ENCODE data around the gene DEPP1.

DEPP1 gene

DNA sequence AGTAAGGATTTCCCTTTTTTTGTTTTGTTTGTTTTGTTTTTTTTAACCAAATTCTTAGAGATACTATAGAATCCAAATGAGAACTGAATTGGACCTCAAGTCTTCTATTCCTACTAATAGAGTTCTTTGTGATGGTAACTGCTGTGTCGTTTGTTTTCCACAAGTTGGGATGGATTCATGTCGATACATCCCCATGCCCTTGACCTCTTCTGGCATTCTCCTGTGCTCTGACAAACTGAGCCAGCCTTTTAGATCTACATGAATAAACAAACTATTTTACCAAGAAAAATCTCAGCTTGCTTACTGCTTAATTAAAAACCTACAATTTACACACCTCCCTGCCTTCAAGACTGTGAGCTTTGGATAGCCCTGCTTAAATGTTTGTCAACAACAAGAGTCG is 26.1 kb upstream of the DEPP1 start:
- TF ChIP-seq, protein P1, sequence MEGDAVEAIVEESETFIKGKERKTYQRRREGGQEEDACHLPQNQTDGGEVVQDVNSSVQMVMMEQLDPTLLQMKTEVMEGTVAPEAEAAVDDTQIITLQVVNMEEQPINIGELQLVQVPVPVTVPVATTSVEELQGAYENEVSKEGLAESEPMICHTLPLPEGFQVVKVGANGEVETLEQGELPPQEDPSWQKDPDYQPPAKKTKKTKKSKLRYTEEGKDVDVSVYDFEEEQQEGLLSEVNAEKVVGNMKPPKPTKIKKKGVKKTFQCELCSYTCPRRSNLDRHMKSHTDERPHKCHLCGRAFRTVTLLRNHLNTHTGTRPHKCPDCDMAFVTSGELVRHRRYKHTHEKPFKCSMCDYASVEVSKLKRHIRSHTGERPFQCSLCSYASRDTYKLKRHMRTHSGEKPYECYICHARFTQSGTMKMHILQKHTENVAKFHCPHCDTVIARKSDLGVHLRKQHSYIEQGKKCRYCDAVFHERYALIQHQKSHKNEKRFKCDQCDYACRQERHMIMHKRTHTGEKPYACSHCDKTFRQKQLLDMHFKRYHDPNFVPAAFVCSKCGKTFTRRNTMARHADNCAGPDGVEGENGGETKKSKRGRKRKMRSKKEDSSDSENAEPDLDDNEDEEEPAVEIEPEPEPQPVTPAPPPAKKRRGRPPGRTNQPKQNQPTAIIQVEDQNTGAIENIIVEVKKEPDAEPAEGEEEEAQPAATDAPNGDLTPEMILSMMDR (IDR thresholded peaks at IDR 0.05; ENCODE audit: low read depth, low read length) = no peak
- H3K4me3 ChIP-seq (ENCODE audit: low read depth, low read length) = no peak overlapping the region

DNA sequence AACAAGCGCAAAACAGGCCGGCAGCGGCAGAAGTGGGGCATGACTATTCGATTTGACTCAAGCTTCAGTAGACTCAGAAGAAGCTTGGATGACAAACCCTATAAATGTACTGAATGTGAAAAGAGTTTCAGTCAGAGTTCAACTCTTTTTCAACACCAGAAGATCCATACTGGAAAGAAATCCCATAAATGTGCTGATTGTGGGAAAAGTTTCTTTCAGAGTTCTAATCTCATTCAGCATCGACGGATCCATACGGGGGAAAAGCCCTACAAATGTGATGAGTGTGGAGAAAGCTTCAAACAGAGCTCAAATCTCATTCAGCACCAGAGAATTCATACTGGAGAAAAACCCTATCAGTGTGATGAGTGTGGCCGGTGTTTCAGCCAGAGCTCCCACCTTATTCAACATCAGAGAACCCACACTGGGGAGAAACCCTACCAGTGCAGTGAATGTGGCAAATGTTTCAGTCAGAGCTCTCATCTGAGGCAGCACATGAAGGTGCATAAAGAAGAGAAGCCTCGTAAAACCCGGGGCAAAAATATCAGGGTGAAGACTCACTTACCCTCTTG is 24.9 kb upstream of the DEPP1 start:
- TF ChIP-seq, protein P1 (IDR thresholded peaks at IDR 0.05; ENCODE audit: low read depth, low read length) = no peak
- H3K4me3 ChIP-seq (ENCODE audit: low read depth, low read length) = no peak overlapping the region

DNA sequence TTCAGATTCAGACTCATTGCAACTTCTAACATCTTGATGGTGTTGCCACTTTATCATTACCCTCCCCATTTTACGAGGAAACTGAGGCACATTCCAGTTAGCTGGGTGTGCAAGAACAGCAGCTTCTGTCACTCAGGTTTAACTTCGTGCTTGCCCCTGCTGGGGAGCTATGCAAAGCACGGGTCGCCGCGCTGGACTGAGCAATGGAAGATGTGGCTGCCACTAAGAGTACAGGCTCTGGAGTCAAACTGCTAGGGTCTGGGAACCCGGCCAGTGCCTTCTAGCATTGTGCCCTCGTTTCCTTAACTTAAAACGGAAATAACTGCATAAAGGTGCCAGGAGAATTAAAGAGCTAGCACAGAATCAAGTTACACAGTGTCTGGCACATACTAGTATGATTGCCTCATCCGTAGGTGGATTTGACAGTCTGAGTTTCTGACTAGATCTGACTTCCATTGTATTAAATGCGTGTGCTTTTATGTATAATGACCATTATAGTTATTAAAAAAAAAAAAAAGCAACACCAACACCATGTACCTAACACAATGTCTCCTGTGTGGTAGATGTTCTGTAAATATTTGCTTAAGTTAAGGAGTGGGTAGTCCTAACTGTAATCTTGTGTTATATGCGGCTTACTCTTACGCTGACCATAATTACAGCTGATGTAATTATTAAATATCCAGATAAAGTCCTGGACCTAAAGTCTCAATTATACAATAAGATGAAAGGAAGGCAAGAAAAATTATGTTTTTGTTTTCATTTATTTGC is 23.0 kb upstream of the DEPP1 start:
- H3K4me3 ChIP-seq (ENCODE audit: low read depth, low read length) = peak overlapping the region; percentile 67
- TF ChIP-seq, protein P1 (IDR thresholded peaks at IDR 0.05; ENCODE audit: low read depth, low read length) = 0 out of 2 replicates have a peak, but pooled peaks have one; percentile 27

DNA sequence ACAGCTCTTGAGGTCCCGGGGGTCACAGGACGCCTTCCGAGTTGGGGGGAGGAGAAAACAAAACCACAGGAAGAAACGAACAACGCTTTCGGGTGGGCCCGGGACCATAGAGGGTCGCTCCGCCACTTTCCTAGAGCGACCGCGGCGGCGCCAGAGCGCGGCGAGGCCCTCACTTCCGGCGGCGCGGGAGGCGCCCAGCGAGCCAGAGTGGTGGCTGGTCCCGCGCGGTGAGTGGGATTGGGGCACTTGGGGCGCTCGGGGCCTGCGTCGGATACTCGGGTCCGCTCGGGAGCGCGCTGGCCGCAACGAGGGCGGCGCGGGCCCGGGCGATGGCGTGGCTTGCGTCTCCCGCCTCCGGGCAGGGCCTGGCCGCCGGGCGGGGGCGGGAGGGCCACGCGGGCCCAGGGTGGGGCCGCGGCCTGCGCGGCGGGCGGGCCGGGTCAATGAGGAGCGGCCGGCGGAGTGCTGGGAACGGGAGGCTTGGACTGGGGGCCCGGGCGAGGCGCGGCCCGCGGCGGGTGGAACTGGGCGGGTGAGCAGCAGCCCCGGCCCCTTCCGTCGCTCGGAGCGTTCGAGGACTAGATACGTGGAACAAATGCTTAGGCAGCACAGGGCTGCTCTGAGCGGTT is 22.3 kb upstream of the DEPP1 start, which contains the start of gene ZNF22:
Gene ZNF22 (plus strand): TSS at position 172 of the 629 bp plus-strand sequence. CDS start 2,446 bp downstream, outside the sequence.
- TF ChIP-seq, protein P1 (IDR thresholded peaks at IDR 0.05; ENCODE audit: low read depth, low read length) = no peak
- H3K4me3 ChIP-seq (ENCODE audit: low read depth, low read length) = peak within 1 kb of the TSS; percentile 67

DNA sequence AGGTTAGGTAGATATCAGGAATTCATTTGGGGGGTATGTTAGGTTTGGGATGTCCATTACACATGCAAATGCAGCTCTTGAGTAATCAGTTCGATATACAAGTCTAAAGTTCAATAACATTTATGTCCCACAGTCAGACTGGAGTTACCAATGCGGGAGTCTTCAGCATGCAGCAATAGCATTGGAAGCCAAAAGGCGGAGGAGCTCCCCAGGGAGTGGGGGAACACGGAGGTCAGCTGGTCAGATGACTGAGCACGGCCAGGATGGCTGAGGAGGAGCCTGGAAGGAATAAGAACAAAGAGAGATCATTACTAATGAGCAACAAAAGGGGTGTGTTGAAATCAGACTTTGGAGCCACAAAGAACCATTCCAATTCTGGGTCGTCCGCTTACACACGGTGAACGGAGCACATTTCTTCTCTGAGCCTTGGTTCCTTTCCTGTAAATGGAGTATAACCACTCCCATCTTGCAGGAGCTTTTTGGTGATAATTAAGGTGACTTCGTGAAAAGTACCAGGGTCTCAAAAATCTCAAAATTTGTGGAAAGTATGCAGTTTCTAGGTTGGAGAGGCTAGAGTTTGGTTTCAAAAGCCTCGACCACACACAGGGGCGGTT is 21.6 kb upstream of the DEPP1 start:
- H3K4me3 ChIP-seq (ENCODE audit: low read depth, low read length) = peak overlapping the region; percentile 67
- TF ChIP-seq, protein P1 (IDR thresholded peaks at IDR 0.05; ENCODE audit: low read depth, low read length) = no peak

DNA sequence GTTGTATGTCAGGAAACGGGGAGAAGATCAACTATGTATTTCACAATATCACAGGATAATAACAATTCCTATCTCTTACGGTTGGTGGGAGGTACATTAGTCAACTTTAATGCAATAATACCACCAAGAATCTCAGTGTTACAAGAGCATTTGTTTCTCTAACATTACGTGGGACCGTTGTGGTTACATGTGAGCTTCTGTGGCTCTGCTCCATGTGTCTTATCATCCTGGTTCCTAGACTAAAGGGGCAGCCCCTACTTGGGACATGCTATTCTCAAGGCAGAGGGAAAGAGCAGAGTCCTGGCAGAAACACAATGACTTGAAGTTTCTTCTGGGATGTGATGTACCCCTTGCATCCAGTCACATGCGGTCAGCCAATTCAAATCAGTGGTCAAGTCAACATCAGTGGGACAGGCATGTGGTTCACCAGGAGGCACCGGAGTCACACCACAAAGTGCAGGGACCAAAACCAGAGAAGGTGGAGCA is 19.6 kb upstream of the DEPP1 start:
- TF ChIP-seq, protein P1 (IDR thresholded peaks at IDR 0.05; ENCODE audit: low read depth, low read length) = no peak

More for the DNA sequence above, 19.6 kb upstream of the DEPP1 start:
- H3K4me3 ChIP-seq (ENCODE audit: low read depth, low read length) = no peak overlapping the region
